Hematopoietic multipotent progenitor cell treated with erythropoietin and hydrocortisone succinate and interleukin-3 and kit ligand, for 17 days (in vitro differentiated cells): ENCODE measurements around the gene PLPPR3.
"Not testable (repeated sequence)": the region's sequence is repeated elsewhere in the genome, so short reads cannot be mapped to it uniquely, and the experiment has no call there.

Source experiments
- DNase-seq: peaks from one replicate; pipeline ENCODE4 v3.0.0-alpha.2; 2015; ENCODE audit warnings: low spot score

PLPPR3 gene

GRCh38 chr19:853014-853585 lies 31.3 kb upstream of the PLPPR3 start:
- DNase-seq, result no peak

GRCh38 chr19:852136-853013 lies 30.6 kb upstream of the PLPPR3 start, which contains the start of gene ELANE:
TSS of gene ELANE (plus strand) at chr19:852303. CDS start at chr19:852329, 26 bp downstream.
- no peak for DNase-seq

GRCh38 chr19:850979-851335 lies 29.2 kb upstream of the PLPPR3 start:
- no peak for DNase-seq

GRCh38 chr19:850221-850978 lies 28.6 kb upstream of the PLPPR3 start:
- DNase-seq, result no peak

- not testable (repeated sequence) for DNase-seq
Observed at GRCh38 chr19:849195-849594, 27.4 kb upstream of the PLPPR3 start.

GRCh38 chr19:848386-848921 lies 26.7 kb upstream of the PLPPR3 start:
- no peak for DNase-seq

- DNase-seq, result no peak
Observed at GRCh38 chr19:845707-846521, 24.2 kb upstream of the PLPPR3 start.

- DNase-seq, result no peak
Observed at GRCh38 chr19:844546-844971, 22.8 kb upstream of the PLPPR3 start.

- no peak for DNase-seq
Observed at GRCh38 chr19:843836-844545, 22.2 kb upstream of the PLPPR3 start.

GRCh38 chr19:843180-843835 lies 21.6 kb upstream of the PLPPR3 start:
- DNase-seq, result no peak

GRCh38 chr19:842802-843179 lies 21.0 kb upstream of the PLPPR3 start:
- not testable (repeated sequence) for DNase-seq

- no peak for DNase-seq
Observed at GRCh38 chr19:840519-841206, 18.9 kb upstream of the PLPPR3 start, which contains the start of gene PRTN3. TSS of gene PRTN3 (plus strand) at chr19:840999. CDS start at chr19:841009, 10 bp downstream.

- no peak for DNase-seq
Observed at GRCh38 chr19:835210-835810, 13.6 kb upstream of the PLPPR3 start.

- no peak for DNase-seq
Observed at GRCh38 chr19:834216-834615, 12.5 kb upstream of the PLPPR3 start.

- DNase-seq, result no peak
Observed at GRCh38 chr19:831407-832369, 9.9 kb upstream of the PLPPR3 start.

- DNase-seq, result no peak
Observed at GRCh38 chr19:829129-829758, 7.5 kb upstream of the PLPPR3 start.

GRCh38 chr19:827710-828321 lies 6.1 kb upstream of the PLPPR3 start, which contains the start of gene AZU1:
TSS of gene AZU1 (plus strand) at chr19:827837. CDS start at chr19:827847, 10 bp downstream.
- DNase-seq, result no peak
